ENCODE measurements around the gene MORN1.
A peak's percentile ranks its signal among the peaks of the same experiment; 100 is the strongest.

MORN1 gene

GRCh38 chr1:2419416-2419815 is 28.1 kb upstream of the MORN1 start:
- no peak for DNase-seq (ENCODE audit: low read depth)

GRCh38 chr1:2418791-2419320 is 27.5 kb upstream of the MORN1 start:
- DNase-seq (ENCODE audit: low read depth): no peak

DNA sequence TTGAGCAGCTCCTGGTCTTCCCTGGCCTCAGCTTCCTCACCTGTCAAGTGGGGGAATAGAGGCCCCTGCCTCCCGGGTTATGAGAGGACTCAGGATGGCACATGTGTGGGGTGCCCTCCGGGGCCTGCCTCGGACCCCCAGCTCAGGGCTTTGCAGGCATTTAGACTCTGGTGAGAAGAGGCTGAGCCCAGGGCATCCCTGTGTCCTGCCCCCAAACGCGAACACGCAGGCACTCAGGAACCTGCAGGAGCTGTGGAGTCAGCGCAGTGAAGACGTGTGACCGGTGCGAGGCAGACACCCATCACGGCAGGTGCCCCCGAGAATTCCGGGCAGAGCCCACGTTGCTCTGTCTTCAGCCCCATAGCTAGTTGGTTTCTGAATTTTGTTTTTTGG is 26.5 kb upstream of the MORN1 start:
- DNase-seq (ENCODE audit: low read depth): no peak

- DNase-seq (ENCODE audit: low read depth): no peak
Observed at GRCh38 chr1:2417083-2417832, 25.9 kb upstream of the MORN1 start.

DNA sequence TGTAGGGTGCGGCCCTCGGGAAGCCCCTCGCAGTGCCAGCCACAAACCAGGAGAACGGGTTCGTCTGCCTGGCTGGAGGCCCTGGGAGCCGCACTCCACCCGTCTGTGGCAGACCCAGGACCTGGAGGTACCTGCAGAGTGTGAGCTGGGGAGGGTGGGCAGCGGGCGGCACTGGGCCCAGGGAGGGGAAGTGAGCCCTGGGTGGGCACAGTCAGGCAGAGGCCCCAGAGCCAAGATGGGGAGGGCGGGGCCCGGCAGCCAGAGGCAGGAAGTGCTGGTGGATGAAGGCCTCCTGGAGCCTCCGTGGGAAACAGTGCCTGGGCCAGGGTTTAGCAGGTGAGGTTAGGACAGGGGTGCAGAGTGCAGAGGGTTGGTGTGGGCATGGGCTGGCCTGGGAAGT is 25.0 kb upstream of the MORN1 start:
- DNase-seq (ENCODE audit: low read depth): no peak

GRCh38 chr1:2415801-2416208 is 24.5 kb upstream of the MORN1 start:
- no peak for DNase-seq (ENCODE audit: low read depth)

DNA sequence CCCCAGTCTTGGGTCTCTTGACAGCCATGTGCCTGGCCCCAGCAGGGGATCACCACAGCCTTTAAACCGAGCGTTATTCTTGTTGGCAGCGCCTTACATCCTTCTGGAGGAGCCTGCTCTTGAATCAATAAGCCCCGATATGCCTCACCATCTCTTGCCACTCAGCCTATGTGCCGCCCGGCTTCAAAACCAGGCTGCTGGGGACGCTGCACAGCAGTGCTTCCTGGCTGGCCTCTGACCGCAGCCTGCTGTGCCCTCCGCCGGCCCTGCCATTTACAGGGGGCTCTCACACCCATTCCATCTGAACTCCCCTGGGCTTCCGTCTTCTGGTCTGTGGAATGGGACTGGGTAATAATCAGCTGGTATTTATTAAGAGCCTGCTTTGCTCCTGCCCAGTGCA is 24.0 kb upstream of the MORN1 start:
- DNase-seq (ENCODE audit: low read depth): no peak

DNA sequence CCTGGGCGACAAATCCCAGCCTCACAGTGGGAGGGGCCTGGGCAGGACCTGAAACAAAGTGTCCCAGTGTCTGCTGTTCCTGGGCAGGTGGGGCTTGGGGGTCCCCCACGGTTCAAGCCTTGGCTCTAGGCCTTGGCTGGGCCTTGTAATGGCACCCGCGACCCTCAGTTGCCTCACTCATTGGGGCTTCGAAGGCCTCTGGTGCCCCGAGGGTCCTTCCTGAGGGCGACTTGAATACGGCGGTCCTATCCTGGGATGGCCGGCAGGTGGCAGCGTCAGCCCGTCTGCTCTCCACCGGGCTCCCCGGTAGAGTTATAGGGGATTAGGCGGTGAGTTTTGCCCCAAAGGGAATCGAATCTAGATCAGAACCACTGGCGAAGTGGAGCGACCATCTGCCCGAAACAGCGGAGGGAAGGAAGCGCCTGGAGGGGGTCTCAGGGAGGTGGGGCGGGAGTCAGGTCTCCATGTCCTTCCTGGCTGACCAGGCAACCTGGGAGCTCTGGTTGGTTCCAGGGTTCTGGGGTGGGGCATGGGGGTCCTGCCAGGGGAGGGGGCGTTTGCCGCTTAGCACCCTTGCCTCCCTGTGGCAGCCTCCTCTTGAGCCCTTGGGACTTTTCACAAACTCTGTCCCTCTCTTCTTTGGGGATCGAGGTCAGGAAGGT is 23.1 kb upstream of the MORN1 start:
- no peak for DNase-seq (ENCODE audit: low read depth)

DNA sequence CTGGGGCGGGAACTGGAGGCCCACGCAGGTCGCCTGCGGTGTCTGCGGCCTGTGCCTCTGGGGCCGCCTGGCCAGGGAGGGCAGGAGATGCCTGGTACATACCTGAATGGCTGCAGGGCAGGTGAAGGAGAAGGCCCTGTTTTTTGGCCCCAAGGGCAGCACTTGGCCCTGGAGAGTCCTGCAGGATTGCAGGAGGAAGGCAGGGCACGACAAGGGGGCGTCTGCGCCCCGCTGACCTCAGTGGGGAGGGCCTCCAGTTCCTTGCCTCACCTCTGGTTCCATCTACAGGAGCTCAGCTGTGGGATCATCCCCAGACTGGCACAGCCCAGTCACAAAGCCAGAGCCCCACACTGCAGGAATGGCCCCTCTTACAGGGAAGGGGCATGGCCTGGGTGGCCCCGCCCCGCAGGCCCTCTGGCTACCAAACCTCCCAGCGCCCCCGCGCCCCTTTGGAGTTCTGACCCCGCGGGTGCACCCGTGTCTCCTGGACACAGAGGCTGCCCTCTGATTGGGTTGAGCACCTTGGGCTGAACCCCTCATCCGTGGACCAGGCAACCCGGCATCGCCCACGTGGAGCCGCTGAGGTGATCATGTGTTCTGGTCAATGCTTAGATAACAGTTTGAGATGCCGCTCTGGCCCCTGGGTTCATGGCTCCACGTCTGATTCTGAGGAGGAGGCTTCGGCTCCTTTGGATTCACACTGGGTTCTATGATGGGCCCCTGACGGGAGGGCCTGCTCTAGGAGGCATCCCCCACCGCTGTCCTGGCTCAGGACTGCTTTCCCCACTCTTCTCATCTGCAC is 22.3 kb upstream of the MORN1 start:
- DNase-seq (ENCODE audit: low read depth): no peak

DNA sequence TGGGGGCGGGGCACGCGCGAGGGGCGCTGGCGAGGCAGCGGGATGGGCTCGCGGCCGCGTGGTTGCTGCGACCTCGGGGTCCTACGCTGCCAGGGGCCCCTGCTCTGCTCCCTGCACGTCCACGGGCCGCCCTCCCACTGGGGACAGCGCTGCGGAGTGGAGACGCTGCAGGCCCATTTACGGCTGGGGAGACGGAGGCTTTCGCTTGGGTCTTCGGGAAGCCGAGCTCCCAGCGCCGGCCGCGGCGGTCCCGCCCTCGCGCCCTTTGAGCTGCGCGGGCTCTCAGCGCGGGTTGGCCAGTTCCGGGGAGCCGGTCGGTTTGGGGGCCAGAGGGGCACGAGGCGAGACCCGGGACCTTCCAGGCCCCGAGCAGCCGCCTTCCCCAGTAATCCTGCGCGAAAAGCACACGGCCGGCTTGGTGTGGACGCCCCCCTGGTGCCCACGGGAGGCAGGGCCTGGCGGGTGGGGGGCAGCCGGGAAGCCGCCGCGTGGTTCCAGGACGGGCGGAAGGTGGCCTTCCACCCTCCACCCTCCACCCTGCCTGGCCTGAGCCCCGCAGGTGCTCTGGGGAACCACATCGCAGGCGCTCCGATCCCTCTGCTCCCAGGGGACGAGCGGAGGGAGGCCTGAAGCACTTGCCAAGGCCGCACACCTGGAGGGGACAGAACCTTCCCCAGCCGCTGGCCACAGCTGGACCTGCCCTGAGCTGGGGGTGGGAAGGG is 21.6 kb upstream of the MORN1 start:
- peak; percentile 41 for DNase-seq (ENCODE audit: low read depth)

- DNase-seq (ENCODE audit: low read depth): peak; percentile 86
Observed at GRCh38 chr1:2412395-2412772, 21.0 kb upstream of the MORN1 start, which contains the start of gene PEX10. PEX10 (minus strand) TSS chr1:2412564; CDS start chr1:2412502, 62 bp downstream.

- no peak for DNase-seq (ENCODE audit: low read depth)
Observed at GRCh38 chr1:2411801-2412394, 20.5 kb upstream of the MORN1 start.

GRCh38 chr1:2409745-2410144 is 18.4 kb upstream of the MORN1 start:
- no peak for DNase-seq (ENCODE audit: low read depth)

- DNase-seq (ENCODE audit: low read depth): no peak
Observed at GRCh38 chr1:2408859-2409276, 17.5 kb upstream of the MORN1 start.

- DNase-seq (ENCODE audit: low read depth): no peak
Observed at GRCh38 chr1:2408456-2408855, 17.1 kb upstream of the MORN1 start.

DNA sequence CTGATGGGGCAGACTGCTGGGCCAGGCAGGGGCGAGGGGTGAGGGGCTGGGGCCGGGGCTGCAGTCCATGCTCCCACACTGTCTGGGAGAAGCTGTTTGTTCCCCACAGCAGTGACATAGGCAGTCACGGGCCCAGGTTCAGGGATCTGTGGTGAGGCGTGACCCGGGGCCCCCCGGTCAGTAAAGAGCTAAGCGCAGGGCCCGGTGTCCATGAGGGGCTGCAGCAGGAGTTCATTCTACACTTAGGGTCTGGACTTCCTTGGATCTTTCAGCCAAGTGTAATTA is 16.6 kb upstream of the MORN1 start:
- no peak for DNase-seq (ENCODE audit: low read depth)

GRCh38 chr1:2407166-2407990 is 16.0 kb upstream of the MORN1 start:
- DNase-seq (ENCODE audit: low read depth): no peak

- DNase-seq (ENCODE audit: low read depth): no peak
Observed at GRCh38 chr1:2406451-2407041, 15.2 kb upstream of the MORN1 start.

DNA sequence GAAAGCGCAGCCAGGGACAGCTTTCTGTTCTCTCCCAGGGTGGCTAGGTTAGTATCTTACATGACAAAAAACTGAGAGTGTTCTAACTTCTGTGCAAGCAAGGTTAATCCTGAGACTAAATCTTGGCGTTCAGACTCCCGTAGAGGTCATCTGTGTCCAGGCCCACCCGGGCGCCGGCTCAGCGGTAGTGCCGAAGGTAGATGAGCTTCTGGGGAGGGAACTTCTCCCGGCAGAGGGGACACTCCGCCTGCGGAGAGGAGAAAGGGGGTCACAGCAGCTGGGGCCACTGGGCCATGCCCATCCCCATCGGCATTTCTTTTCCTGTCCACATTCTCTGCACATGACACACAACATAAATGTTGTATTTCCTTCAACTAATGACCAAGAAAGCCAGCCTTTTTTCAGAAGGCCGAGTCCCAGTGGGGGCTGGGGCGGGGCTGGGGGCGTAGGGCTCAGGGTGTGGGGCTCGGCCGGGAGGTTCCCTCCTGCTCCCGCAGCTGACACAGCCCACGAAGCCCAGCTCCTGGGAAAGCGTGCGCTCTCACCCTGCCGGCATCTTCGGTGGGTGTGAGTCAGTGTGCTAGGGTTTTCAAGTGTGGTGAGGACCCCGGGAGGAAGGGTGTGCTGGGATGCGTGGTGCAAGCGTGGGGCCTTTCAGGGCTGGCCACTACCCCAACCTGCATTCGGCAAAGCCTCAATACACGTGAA is 14.4 kb upstream of the MORN1 start:
- DNase-seq (ENCODE audit: low read depth): peak; percentile 51
